Lower lobe of right lung (tissue), 2 donors: Measurements from ENCODE around the gene CNTN4. TPM values are rescaled to one million over a fixed set of nuclear protein-coding genes. Genes with fewer than 3 reads are reported as not detected.

Experiments used
- ATAC-seq, 2 donors: fragments of 200-7000 bp; cut with Tn5 transposase; one replicate each; pipeline ENCODE4 v1.9.1; 2020 to 2022; ENCODE audit warnings: mild to moderate bottlenecking in 2 of 2, moderate library complexity in 2 of 2
- DNase-seq: peaks from one replicate; pipeline ENCODE4 v3.0.0-alpha.2; 2020
- H3K27ac ChIP-seq: fragments of 200-600 bp; one replicate; pipeline ENCODE4 v1.8.0; 2022
- H3K27me3 ChIP-seq: fragments of 200-600 bp; one replicate; pipeline ENCODE4 v1.8.0; 2022; ENCODE audit warnings: low read depth
- H3K36me3 ChIP-seq: fragments of 200-600 bp; one replicate; pipeline ENCODE4 v1.8.0; 2022; ENCODE audit warnings: mild to moderate bottlenecking
- H3K4me1 ChIP-seq: fragments of 200-600 bp; one replicate; pipeline ENCODE4 v1.8.0; 2022
- H3K4me3 ChIP-seq: fragments of 200-600 bp; one replicate; pipeline ENCODE4 v1.8.0; 2022; ENCODE audit warnings: mild to moderate bottlenecking
- H3K9me3 ChIP-seq: fragments of 200-600 bp; one replicate; pipeline ENCODE4 v1.8.0; 2022
- CTCF ChIP-seq: fragments of 200-600 bp; IDR thresholded peaks from one replicate; pipeline ENCODE4 v1.8.0; 2022; ENCODE audit warnings: antibody characterized with exemption, mild to moderate bottlenecking
- intact Hi-C: fragments of 100-400 bp; cut with DNase I; formaldehyde crosslinking; loops from one replicate; pipeline ENCODE4 v1.11.0; 2022
- total RNA-seq: library from RNA; stranded (reverse); fragmentation: NEBNext Ultra II Directional; extraction: Animal tissue kit (Norgen Biotek cat#: 25700); gene quantifications from one replicate; pipeline ENCODE4 v1.2.1, GENCODE V29; 2021
- donor health status: DM: no; HTN: yes; CAD: no; lungs with severe emphysema.

The CNTN4 gene
- total RNA-seq, 1 donor from 2014 or later, result 10.4 TPM

GRCh38 chr3:2301361-2301760, 202.7 kb downstream of the CNTN4 start:
- intact Hi-C loops, result no loop called here
- ATAC-seq, result no peak

GRCh38 chr3:2303566-2303965, 204.9 kb downstream of the CNTN4 start:
- DNase-seq (no peak), ATAC-seq (no peak)
- intact Hi-C loops, result no loop called here

More at GRCh38 chr3:2301361-2301760, 202.7 kb downstream of the CNTN4 start:
- no peak overlapping the region for H3K4me3 ChIP-seq
- TF ChIP-seq CTCF, result no peak
- DNase-seq, result no peak
- H3K27ac ChIP-seq, result no peak overlapping the region
- no peaks in the 10 kb centered on the region for H3K36me3 ChIP-seq
- H3K4me1 ChIP-seq, result no peaks in the 10 kb centered on the region
- H3K9me3 ChIP-seq, result no peaks in the 10 kb centered on the region
- no peaks in the 10 kb centered on the region for H3K27me3 ChIP-seq

DNA sequence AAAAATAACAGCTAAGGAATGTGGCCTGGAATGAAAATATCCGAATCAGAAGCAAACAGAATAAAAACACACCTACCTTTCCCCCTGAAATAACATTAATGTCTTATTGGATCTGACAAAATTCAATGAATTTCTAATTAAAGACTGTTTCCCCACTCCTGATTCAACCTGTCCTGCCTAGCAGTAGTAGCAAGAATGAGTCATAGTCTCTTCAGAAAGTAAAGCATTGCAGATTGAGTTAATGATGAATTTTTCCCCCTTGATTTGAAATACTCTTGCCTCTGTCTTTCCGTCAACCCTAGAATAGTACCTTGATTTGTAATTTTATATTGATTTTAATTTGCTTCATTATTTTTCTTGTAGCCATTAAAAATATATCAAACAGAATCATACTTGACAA, 212.4 kb downstream of the CNTN4 start:
- Histone ChIP-seq H3K27ac (no peak overlapping the region), H3K4me1 (no peaks in the 10 kb centered on the region), H3K27me3 (no peaks in the 10 kb centered on the region), H3K4me3 (no peak overlapping the region), H3K9me3 (no peaks in the 10 kb centered on the region), H3K36me3 (no peaks in the 10 kb centered on the region)
- ATAC-seq, result no peak
- intact Hi-C loops, result no loop called here
- no peak for DNase-seq
- TF ChIP-seq CTCF, result no peak

More at GRCh38 chr3:2303566-2303965, 204.9 kb downstream of the CNTN4 start:
- TF ChIP-seq CTCF, result no peak
- H3K4me3 ChIP-seq, result no peak overlapping the region
- no peak overlapping the region for H3K27ac ChIP-seq
- H3K27me3 ChIP-seq, result no peaks in the 10 kb centered on the region
- H3K36me3 ChIP-seq, result no peaks in the 10 kb centered on the region
- H3K4me1 ChIP-seq, result no peaks in the 10 kb centered on the region
- no peaks in the 10 kb centered on the region for H3K9me3 ChIP-seq

GRCh38 chr3:2317521-2317920, 218.9 kb downstream of the CNTN4 start:
- intact Hi-C loops, result no loop called here
- Histone ChIP-seq H3K9me3 (no peaks in the 10 kb centered on the region), H3K36me3 (no peaks in the 10 kb centered on the region), H3K4me3 (no peak overlapping the region), H3K27me3 (no peaks in the 10 kb centered on the region), H3K4me1 (no peaks in the 10 kb centered on the region), H3K27ac (no peak overlapping the region)
- ATAC-seq (no peak), DNase-seq (no peak)
- TF ChIP-seq CTCF, result no peak

DNA sequence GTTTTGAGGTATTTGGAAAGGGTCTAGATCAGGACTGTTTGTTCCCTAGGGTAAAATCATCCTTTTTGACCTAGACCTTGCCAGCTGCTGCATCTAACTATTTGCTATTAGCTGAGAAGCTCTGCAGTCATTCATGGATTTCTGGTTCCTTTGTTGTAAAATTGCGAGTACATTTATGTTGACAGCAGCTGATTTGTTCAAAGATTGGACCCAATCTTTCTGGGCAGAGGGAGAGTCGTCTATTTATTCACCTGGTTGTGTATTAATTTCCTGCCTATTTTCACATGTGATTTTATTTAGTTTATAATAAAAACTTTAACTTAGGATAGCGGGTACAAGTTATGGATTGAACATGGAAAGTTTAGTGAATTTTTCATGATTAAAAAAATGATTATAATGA, 236.3 kb downstream of the CNTN4 start:
- Histone ChIP-seq H3K27me3 (no peaks in the 10 kb centered on the region), H3K4me3 (no peak overlapping the region), H3K36me3 (no peaks in the 10 kb centered on the region), H3K9me3 (no peaks in the 10 kb centered on the region), H3K4me1 (no peaks in the 10 kb centered on the region), H3K27ac (no peak overlapping the region)
- ATAC-seq, result no peak
- no peak for TF ChIP-seq CTCF
- intact Hi-C loops, result no loop called here
- no peak for DNase-seq
